GM12878 (cell line): ENCODE data around the gene HS1BP3. TPM values are rescaled to one million over a fixed set of nuclear protein-coding genes. Genes with fewer than 3 reads are reported as not detected.

Experiments used
- ATAC-seq: fragments of 200-7000 bp; cut with Tn5 transposase; 3 replicates; pipeline ENCODE4 v1.9.1; 2020; ENCODE audit warnings: mild to moderate bottlenecking, moderate library complexity
- BruUV-seq: library from RNA; stranded (reverse); fragments of 400-500 nt; replicated peaks from 2 replicates; lab custom pipeline; 2021; lab: Mats Ljungman, UMichigan
- CTCF ChIA-PET: fragments of 300-600 bp; sonication (Branson Sonifier 250); formaldehyde crosslinking; extraction: SDS; loops from one replicate; lab custom pipeline; 2021; ENCODE audit warnings: inconsistent platforms; lab: Yijun Ruan, JAX
- POLR2A ChIA-PET: fragments of 350-600 bp; formaldehyde crosslinking; extraction: SDS; loops from one replicate; lab custom pipeline; 2021; ENCODE audit warnings: inconsistent platforms; lab: Charles Lee
- RAD21 ChIA-PET: fragments of 300-600 bp; sonication (Branson Sonifier 250); formaldehyde crosslinking; loops from one replicate; lab custom pipeline; 2023; ENCODE audit warnings: antibody characterized with exemption; ENCODE audit not compliant: unreplicated experiment; lab: Charles Lee
- SMC1A ChIA-PET: fragments of 300-600 bp; sonication (Branson Sonifier 250); formaldehyde crosslinking; loops from one replicate; lab custom pipeline; 2023; ENCODE audit not compliant: unreplicated experiment, uncharacterized antibody; lab: Charles Lee
- DNase-seq: peaks from one replicate; pipeline ENCODE4 v3.0.0-alpha.2; 2011; ENCODE audit warnings: low read depth, low spot score
- FAIRE-seq: peaks from 3 replicates; lab custom pipeline; 2011; peaks lifted over from hg19 to GRCh38; lab: Jason Lieb, UNC
- H2AFZ ChIP-seq: 2 replicates; pipeline ENCODE4 v1.6.0; 2011; ENCODE audit warnings: low read depth, low read length, control low read depth; ENCODE audit not compliant: control insufficient read depth
- H3K27ac ChIP-seq: 2 replicates; pipeline ENCODE4 v1.5.1; 2011; ENCODE audit warnings: control low read depth; ENCODE audit not compliant: control insufficient read depth, insufficient read depth
- H3K27me3 ChIP-seq, 2 experiments: replicated peaks in 1 of 2; 2 replicates each; pipeline versions ENCODE4 v1.6.0 to v1.6.1; 2011; ENCODE audit warnings: low read length in 1 of 2; ENCODE audit not compliant: control insufficient read depth in 2 of 2, insufficient read depth in 2 of 2
- H3K36me3 ChIP-seq, 2 experiments: 2 replicates each; pipeline ENCODE4 v1.5.1; 2011; ENCODE audit warnings: low read length in 1 of 2; ENCODE audit not compliant: control insufficient read depth in 2 of 2, insufficient read depth in 2 of 2
- H3K4me1 ChIP-seq: 2 replicates; pipeline ENCODE4 v1.6.1; 2011; ENCODE audit warnings: mild to moderate bottlenecking, low read length, moderate library complexity, mixed read lengths; ENCODE audit not compliant: control insufficient read depth, insufficient read depth
- H3K4me2 ChIP-seq: 2 replicates; pipeline ENCODE4 v1.6.0; 2011; ENCODE audit warnings: control low read depth; ENCODE audit not compliant: control insufficient read depth, insufficient read depth
- H3K4me3 ChIP-seq: fragments of 200-600 bp; sonication (generic); 2 replicates; pipeline ENCODE4 v1.5.1; 2016
- H3K79me2 ChIP-seq: 2 replicates; pipeline ENCODE4 v1.6.0; 2011; ENCODE audit warnings: low read length; ENCODE audit not compliant: control insufficient read depth, insufficient read depth
- H3K9ac ChIP-seq: 2 replicates; pipeline ENCODE4 v1.8.0; 2011; ENCODE audit warnings: low read length, control low read depth, mixed read lengths; ENCODE audit not compliant: control insufficient read depth, insufficient read depth
- H3K9me3 ChIP-seq: replicated peaks from 3 replicates; pipeline ENCODE4 v1.5.1; 2011; ENCODE audit warnings: mild to moderate bottlenecking, low read length; ENCODE audit not compliant: control insufficient read depth, insufficient read depth
- H4K20me1 ChIP-seq: 2 replicates; pipeline ENCODE4 v1.6.0; 2011; ENCODE audit not compliant: control insufficient read depth, insufficient read depth
- ATF3 ChIP-seq: IDR thresholded peaks from 2 replicates; pipeline ENCODE4 v1.6.1; 2011; ENCODE audit warnings: low read depth, mild to moderate bottlenecking, low read length, moderate library complexity, borderline replicate concordance; ENCODE audit errors: extremely low read depth
- CBFB ChIP-seq: IDR thresholded peaks from 2 replicates; pipeline ENCODE4 v1.6.1; 2016; ENCODE audit warnings: antibody characterized with exemption, low read depth
- CEBPB ChIP-seq, 2 experiments: fragments of 150-350 bp in 1 of 2; IDR thresholded peaks; 2 replicates each; pipeline ENCODE4 v1.6.1; 2012 to 2014; ENCODE audit warnings: low read depth in 2 of 2, low read length in 2 of 2, borderline replicate concordance in 1 of 2, inconsistent platforms in 1 of 2
- MEF2B ChIP-seq: fragments of 450-650 bp; IDR thresholded peaks from 2 replicates; pipeline ENCODE4 v1.6.1; 2018; ENCODE audit warnings: mild to moderate bottlenecking, moderate library complexity; ENCODE audit not compliant: partially characterized antibody, poor library complexity, severe bottlenecking
- MYB ChIP-seq: fragments of 150-350 bp; IDR thresholded peaks from 2 replicates; pipeline ENCODE4 v1.6.1; 2014; ENCODE audit warnings: mild to moderate bottlenecking, low read depth, low read length, borderline replicate concordance
- NFXL1 ChIP-seq: fragments of 450-650 bp; IDR thresholded peaks from 2 replicates; pipeline ENCODE4 v1.6.1; 2017; ENCODE audit warnings: antibody characterized with exemption, mild to moderate bottlenecking, borderline replicate concordance
- POLR2AphosphoS2 ChIP-seq: IDR thresholded peaks from 2 replicates; pipeline ENCODE4 v1.6.1; 2011; ENCODE audit warnings: low read depth, mild to moderate bottlenecking, low read length, improper control_type of control experiment, moderate library complexity
- RBBP5 ChIP-seq: fragments of 200-600 bp; sonication (generic); conservative IDR thresholded peaks from 2 replicates; pipeline ENCODE4 v1.6.1; 2016
- SP1 ChIP-seq: IDR thresholded peaks from one replicate; pipeline ENCODE4 v1.6.1; 2011; ENCODE audit warnings: low read depth, low read length
- TCF7 ChIP-seq: IDR thresholded peaks from 2 replicates; pipeline ENCODE4 v1.6.1; 2014; ENCODE audit warnings: antibody characterized with exemption, borderline replicate concordance
- WGBS: methylation state at CpG from one replicate; pipeline ENCODE4 v1.1.6; 2016; ENCODE audit warnings: low lambda C conversion rate; ENCODE audit not compliant: insufficient replicate concordance, insufficient coverage; ENCODE audit errors: missing lambda C conversion rate; 5-methylcytosine and 5-hydroxymethylcytosine counted together
- in situ Hi-C: fragments of 300-500 bp; cut with MboI; formaldehyde crosslinking; loops from 9 replicates; pipeline ENCODE4 v1.14.3; 2018; ENCODE audit warnings: mixed read lengths
- intact Hi-C: fragments of 100-400 bp; cut with micrococcal nuclease; formaldehyde crosslinking; loops from one replicate; pipeline ENCODE4 v1.14.2; 2022; ENCODE audit not compliant: unreplicated experiment
- polyA plus RNA-seq, 11 experiments: library from polyadenylated mRNA; depleted of rRNA in 4 of 11; unstranded in 6 of 11; stranded (reverse) in 5 of 11; fragments of >200 nt; fragmentation: Nextera tagmentation in 4 of 11; fragmentation: Illumina TruSeq in 1 of 11; extraction: Ambion mirVana in 4 of 11; extraction: Trizol in 1 of 11; gene quantifications; 1 replicate in 1 of 11; 2 replicates in 10 of 11; pipeline versions ENCODE4 v1.2.1 to v1.2.3, GENCODE V29; 2011 to 2016; ENCODE audit warnings: inconsistent platforms in 2 of 11, missing spikeins in 2 of 11, low read depth in 1 of 11
- total RNA-seq, 4 experiments: library from RNA; depleted of rRNA in 3 of 4; stranded (reverse); fragments of >200 nt in 3 of 4; fragmentation: Illumina TruSeq in 1 of 4; extraction: Trizol in 1 of 4; gene quantifications; 2 replicates each; pipeline versions ENCODE4 v1.2.1 to v1.2.3, GENCODE V29; 2013 to 2021
- TF ChIP-seq, protein P1 (sequence below): IDR thresholded peaks from 2 replicates; pipeline ENCODE4 v1.6.1; 2011; ENCODE audit warnings: mild to moderate bottlenecking, low read depth, low read length, moderate library complexity; ENCODE audit not compliant: insufficient replicate concordance
- TF ChIP-seq, protein P2 (sequence below): fragments of 450-650 bp; IDR thresholded peaks from 2 replicates; pipeline ENCODE4 v1.6.1; 2016; ENCODE audit warnings: mild to moderate bottlenecking
- TF ChIP-seq, protein P3 (sequence below): fragments of 150-350 bp; IDR thresholded peaks from 2 replicates; pipeline ENCODE4 v1.6.1; 2014; ENCODE audit warnings: mild to moderate bottlenecking, low read depth, low read length

The HS1BP3 gene
- total and polyA plus RNA-seq, 10 of the 15 experiments (the other 5 are each of a cell fraction or from before 2014, with no cell fraction given), result 0.47 to 7.2 (median 4.6) TPM

- Histone ChIP-seq H3K4me3 (no peak overlapping the region), H2AFZ (no peak overlapping the region), H3K36me3 (no peaks in the 10 kb centered on the region), H3K27me3 (no peaks in the 10 kb centered on the region), H3K27ac (no peak overlapping the region), H3K79me2 (no peaks in the 10 kb centered on the region), H4K20me1 (no peaks in the 10 kb centered on the region), H3K9ac (no peak overlapping the region), H3K4me2 (peak overlapping the region; percentile 94; the same call in 1 of the 2 replicates), H3K4me1 (peaks cover 38% of the 10 kb centered on the region), H3K9me3 (no peaks in the 10 kb centered on the region; the same call in 2 of the 3 replicates)
- RAD21 ChIA-PET, result interaction anchor here (2.0 to 3.0 kb wide), 4 partner anchors 21 to 69 kb away, joined by 7 to 28 read pairs (median 12); no protein-coding TSS in a partner anchor
- in situ Hi-C loops (no loop called here), intact Hi-C loops (no loop called here)
- ATAC-seq, result no peak
- SMC1A ChIA-PET, result interaction anchor here (2.1 to 3.7 kb wide), 3 partner anchors 14 to 147 kb away, joined by 15 to 37 read pairs (median 18); partner anchors contain the start of gene RHOB
- no peak for TF ChIP-seq ATF3
- no peak for TF ChIP-seq RBBP5
- TF ChIP-seq CEBPB (IDR thresholded peaks at IDR 0.05; ENCODE audit: borderline replicate concordance in 1 of 2, low read depth in 2 of 2, low read length in 2 of 2), result no peak
- TF ChIP-seq TCF7, result no peak
- no peak for TF ChIP-seq POLR2AphosphoS2
- TF ChIP-seq, protein P1, sequence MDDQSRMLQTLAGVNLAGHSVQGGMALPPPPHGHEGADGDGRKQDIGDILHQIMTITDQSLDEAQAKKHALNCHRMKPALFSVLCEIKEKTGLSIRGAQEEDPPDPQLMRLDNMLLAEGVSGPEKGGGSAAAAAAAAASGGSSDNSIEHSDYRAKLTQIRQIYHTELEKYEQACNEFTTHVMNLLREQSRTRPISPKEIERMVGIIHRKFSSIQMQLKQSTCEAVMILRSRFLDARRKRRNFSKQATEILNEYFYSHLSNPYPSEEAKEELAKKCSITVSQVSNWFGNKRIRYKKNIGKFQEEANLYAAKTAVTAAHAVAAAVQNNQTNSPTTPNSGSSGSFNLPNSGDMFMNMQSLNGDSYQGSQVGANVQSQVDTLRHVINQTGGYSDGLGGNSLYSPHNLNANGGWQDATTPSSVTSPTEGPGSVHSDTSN, result no peak
- TF ChIP-seq MEF2B, result no peak
- TF ChIP-seq, protein P2, sequence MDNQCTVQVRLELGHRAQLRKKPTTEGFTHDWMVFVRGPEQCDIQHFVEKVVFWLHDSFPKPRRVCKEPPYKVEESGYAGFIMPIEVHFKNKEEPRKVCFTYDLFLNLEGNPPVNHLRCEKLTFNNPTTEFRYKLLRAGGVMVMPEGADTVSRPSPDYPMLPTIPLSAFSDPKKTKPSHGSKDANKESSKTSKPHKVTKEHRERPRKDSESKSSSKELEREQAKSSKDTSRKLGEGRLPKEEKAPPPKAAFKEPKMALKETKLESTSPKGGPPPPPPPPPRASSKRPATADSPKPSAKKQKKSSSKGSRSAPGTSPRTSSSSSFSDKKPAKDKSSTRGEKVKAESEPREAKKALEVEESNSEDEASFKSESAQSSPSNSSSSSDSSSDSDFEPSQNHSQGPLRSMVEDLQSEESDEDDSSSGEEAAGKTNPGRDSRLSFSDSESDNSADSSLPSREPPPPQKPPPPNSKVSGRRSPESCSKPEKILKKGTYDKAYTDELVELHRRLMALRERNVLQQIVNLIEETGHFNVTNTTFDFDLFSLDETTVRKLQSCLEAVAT, result no peak
- no peak for TF ChIP-seq NFXL1
- TF ChIP-seq MYB, result no peak
- TF ChIP-seq, protein P3, sequence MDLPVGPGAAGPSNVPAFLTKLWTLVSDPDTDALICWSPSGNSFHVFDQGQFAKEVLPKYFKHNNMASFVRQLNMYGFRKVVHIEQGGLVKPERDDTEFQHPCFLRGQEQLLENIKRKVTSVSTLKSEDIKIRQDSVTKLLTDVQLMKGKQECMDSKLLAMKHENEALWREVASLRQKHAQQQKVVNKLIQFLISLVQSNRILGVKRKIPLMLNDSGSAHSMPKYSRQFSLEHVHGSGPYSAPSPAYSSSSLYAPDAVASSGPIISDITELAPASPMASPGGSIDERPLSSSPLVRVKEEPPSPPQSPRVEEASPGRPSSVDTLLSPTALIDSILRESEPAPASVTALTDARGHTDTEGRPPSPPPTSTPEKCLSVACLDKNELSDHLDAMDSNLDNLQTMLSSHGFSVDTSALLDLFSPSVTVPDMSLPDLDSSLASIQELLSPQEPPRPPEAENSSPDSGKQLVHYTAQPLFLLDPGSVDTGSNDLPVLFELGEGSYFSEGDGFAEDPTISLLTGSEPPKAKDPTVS, result no peak
- TF ChIP-seq SP1, result no peak
- TF ChIP-seq CBFB, result no peak
- CTCF ChIA-PET, result interaction anchor here (0.8 to 5.5 kb wide), 3 partner anchors 14 to 87 kb away, joined by 3 to 26 read pairs (median 3); no protein-coding TSS in a partner anchor
- no peak for DNase-seq
- no TSS peak for BruUV-seq
- no peak for FAIRE-seq
- WGBS, result 98% methylated on average over 6 of the region's 6 CpGs
- POLR2A ChIA-PET, result interaction anchor here (1.5 to 3.1 kb wide), 2 partner anchors 14 to 16 kb away, joined by 3 to 22 read pairs; no protein-coding TSS in a partner anchor
These were observed 56.7 kb downstream of the HS1BP3 start for GRCh38 chr2:20594048-20594750.
